Large intestine (tissue), 3 donors: Measurements from ENCODE around the gene SHLD2. TPM values are rescaled to one million over a fixed set of nuclear protein-coding genes. Genes with fewer than 3 reads are reported as not detected.
"Not testable (repeated sequence)": the region's sequence is repeated elsewhere in the genome, so short reads cannot be mapped to it uniquely, and the experiment has no call there.

Experiments
- DNase-seq, 2 donors: peaks; one replicate each; pipeline versions ENCODE4 v3.0.0 to v3.0.0-alpha.2; 2013
- H3K27ac ChIP-seq: one replicate; pipeline ENCODE4 v1.5.1; 2013; ENCODE audit warnings: low read length
- H3K27me3 ChIP-seq: 2 replicates; pipeline ENCODE4 v1.6.1; 2013; ENCODE audit warnings: low read length; ENCODE audit not compliant: control insufficient read depth, insufficient read depth
- H3K36me3 ChIP-seq: 2 replicates; pipeline ENCODE4 v1.6.1; 2013; ENCODE audit warnings: low read length; ENCODE audit not compliant: control insufficient read depth, insufficient read depth
- H3K4me1 ChIP-seq: one replicate; pipeline ENCODE4 v1.6.1; 2013; ENCODE audit warnings: low read length; ENCODE audit not compliant: control insufficient read depth, insufficient read depth
- H3K4me3 ChIP-seq: one replicate; pipeline ENCODE4 v1.5.1; 2013; ENCODE audit warnings: low read length
- H3K9me3 ChIP-seq: one replicate; pipeline ENCODE4 v1.6.1; 2013; ENCODE audit warnings: mild to moderate bottlenecking, low read depth, low read length, moderate library complexity; ENCODE audit not compliant: control insufficient read depth
- WGBS: methylation state at CpG from one replicate; pipeline ENCODE4 v1.1.5; 2013; ENCODE audit warnings: low lambda C conversion rate; ENCODE audit not compliant: insufficient coverage; 5-methylcytosine and 5-hydroxymethylcytosine counted together
- polyA plus RNA-seq: library from polyadenylated mRNA; unstranded; fragments of 120-200 nt; gene quantifications from one replicate; pipeline ENCODE4 v1.2.1, GENCODE V29; 2013

SHLD2 gene
- polyA plus RNA-seq, 1 donor, result 35.9 TPM

DNA sequence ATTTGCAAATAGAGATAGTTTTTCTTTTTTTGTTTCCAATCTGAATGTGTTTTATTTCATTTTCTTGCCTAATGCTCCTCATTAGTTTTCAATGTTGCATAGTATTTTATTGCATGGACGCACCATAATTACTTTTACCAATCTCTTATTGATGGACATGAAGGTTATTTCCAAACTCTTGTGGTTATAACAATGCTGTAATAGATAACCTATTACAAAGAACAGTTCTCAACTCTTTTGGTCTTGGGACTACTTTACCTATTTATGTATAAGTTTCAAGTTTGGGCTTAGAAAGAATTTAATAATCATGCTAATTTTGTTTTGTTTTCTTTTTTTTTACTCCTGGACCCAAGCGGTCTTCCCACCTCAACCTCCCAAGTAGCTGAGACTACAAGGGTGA lies 7.0 kb downstream of the SHLD2 start:
- 67% methylated on average over 1 of the region's 2 CpGs for WGBS
- H3K36me3 ChIP-seq, result peaks cover 6% of the 10 kb centered on the region

DNA sequence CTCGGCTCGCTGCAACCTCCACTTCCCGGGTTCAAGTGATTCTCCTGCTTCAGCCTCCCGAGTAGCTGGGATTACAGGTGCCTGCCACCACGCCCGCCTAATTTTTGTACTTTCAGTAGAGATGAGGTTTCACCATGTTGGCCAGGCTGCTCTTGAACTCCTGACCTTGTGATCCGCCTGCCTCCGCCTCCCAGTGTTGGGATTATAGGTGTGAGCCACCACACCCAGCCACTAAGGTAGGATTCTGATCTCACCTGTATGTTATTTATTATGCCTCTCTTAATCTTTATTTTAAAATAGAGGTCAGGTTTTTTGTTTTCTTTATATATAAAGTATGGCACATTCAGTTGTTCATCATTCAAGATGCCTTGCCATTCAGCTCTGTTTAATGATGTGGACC lies 9.7 kb downstream of the SHLD2 start:
- 80% methylated on average over 1 of the region's 8 CpGs for WGBS
- Histone ChIP-seq H3K4me1 (peaks cover 20% of the 10 kb centered on the region), H3K27ac (peak overlapping the region; percentile 82)
- not testable (repeated sequence) for H3K36me3 ChIP-seq, H3K4me3 ChIP-seq, H3K9me3 ChIP-seq, H3K27me3 ChIP-seq
- peak in 1 of 2 donors; percentile 30 for DNase-seq

More for the DNA sequence above, 7.0 kb downstream of the SHLD2 start:
- Histone ChIP-seq H3K4me3 (no peak overlapping the region), H3K27ac (no peak overlapping the region), H3K9me3 (no peaks in the 10 kb centered on the region), H3K27me3 (no peaks in the 10 kb centered on the region), H3K4me1 (peaks cover 16% of the 10 kb centered on the region)
- DNase-seq, result no peak

DNA sequence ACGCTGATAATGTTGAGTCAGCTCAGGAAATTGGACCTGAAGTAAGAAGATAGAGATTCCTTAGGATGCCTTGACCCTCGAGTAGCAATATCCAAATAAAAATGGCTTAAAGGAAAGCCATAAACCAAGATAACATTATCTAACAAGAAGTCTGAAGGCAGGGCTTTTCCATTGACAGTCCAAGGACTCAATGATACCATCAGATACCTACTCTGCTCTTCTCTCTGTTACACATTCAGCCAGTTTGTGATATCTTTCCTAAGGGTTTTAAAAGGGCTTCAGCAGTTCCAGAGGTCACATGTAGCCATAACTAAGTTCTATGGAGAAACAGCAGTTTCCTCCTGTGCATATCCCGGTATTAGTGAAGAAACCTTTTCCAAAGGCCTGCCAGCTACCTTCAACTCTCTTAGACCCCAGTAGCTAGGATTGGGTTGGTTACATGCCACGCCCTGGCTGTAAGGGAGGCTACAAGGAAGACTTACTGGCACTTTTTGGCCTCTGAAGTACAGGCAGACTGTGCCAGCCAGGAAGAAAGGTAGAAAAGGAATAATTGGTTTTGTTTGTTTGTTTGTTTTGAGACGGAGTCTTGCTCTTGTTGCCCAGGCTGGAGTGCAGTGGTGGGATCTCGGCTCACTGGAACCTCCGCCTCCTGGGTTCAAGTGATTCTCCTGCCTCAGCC lies 10.6 kb downstream of the SHLD2 start:
- peak; percentile 68 to 89 for DNase-seq
- Histone ChIP-seq H3K4me1 (peaks cover 20% of the 10 kb centered on the region), H3K36me3 (peaks cover 6% of the 10 kb centered on the region), H3K27ac (peak overlapping the region; percentile 82), H3K4me3 (no peak overlapping the region), H3K27me3 (no peaks in the 10 kb centered on the region), H3K9me3 (no peaks in the 10 kb centered on the region)
- WGBS, result 20% methylated on average over 1 of the region's 7 CpGs

DNA sequence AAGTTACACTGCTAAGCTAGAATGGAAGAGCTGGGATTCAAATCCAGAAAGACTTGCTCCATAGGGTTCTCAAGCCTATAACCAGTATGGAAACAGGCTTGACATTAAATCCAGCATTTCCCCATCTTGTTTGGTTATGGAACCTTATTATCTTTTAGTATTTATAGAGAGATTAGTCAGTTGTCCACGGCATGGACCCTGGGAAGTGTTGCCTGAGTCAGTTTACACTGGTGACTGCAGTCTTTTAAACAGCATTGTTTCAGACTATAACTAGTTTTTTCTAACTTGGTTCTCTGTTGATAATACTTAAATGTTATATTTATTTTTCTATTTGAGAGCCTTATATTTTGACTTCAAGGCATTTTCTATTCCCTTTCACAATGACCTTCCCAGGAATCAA lies 23.1 kb downstream of the SHLD2 start:
- not testable (repeated sequence) for H3K27me3 ChIP-seq, H3K4me3 ChIP-seq, DNase-seq, H3K36me3 ChIP-seq, H3K4me1 ChIP-seq, H3K9me3 ChIP-seq, H3K27ac ChIP-seq
- no CpG with 5 or more reads among the region's 1 CpG for WGBS

DNA sequence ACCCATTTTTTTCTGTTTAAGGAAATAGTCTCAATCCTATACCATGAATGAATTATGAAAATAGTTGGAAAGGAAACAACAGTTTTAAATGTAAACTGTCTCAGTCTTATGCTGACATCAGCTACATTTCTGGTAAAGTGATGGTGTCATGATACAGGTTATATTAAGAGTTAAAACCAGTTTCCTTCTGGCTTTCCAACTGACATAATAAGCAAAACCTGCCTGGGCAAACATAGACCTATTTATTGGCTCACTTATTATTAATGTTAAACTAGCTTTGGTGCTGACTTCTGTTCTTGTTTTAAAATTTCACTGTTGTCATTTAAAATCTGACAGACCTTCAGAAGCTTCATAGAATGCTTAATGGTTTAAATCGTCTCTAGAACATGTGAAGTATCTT lies 24.0 kb downstream of the SHLD2 start:
- H3K4me3 ChIP-seq, DNase-seq, H3K27ac ChIP-seq, H3K4me1 ChIP-seq, H3K27me3 ChIP-seq, H3K9me3 ChIP-seq, H3K36me3 ChIP-seq: not testable (repeated sequence)
- WGBS, result no CpG with 5 or more reads among the region's 1 CpG

DNA sequence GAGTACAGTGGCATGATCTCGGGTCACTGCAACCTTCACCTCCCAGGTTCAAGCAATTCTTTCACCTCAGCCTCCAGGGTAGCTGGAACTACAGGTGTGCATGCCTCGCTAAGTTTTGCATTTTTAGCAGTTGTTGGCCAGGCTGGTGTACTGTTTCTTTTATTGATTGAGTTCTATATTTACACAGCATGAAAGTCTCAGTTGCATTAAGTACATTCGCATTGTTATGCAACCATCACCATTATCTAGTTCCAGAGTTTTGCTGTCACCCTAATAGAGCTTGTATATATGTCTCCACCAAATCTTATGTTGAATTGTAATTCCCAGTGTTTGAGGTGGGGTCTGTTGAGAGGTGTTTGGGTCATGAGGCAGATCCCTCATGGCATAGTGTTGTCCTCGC lies 28.3 kb downstream of the SHLD2 start:
- H3K9me3 ChIP-seq, H3K4me3 ChIP-seq, H3K4me1 ChIP-seq, DNase-seq, H3K36me3 ChIP-seq, H3K27ac ChIP-seq, H3K27me3 ChIP-seq: not testable (repeated sequence)
- no CpG with 5 or more reads among the region's 4 CpGs for WGBS

DNA sequence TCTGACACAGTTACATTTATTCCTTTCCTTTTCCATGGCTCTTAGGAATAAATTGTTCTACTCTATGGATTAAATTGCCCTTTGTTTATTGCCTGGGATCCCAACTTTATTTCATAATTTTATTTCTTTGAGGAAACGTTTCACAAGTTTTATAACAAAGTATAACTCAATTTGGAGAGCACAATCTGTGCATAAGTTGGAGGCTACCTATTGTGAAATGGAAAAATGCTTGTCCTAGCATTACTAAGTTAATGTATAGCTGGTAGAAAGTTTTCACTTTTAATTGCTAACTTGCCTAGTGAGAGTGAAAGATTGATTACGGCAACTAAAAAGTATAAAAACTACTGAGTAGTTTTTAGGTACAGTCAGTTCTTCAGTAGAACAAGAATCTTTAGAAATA lies 32.0 kb downstream of the SHLD2 start:
- H3K36me3 ChIP-seq, H3K4me1 ChIP-seq, DNase-seq, H3K27ac ChIP-seq, H3K27me3 ChIP-seq, H3K4me3 ChIP-seq, H3K9me3 ChIP-seq: not testable (repeated sequence)
- no CpG with 5 or more reads among the region's 2 CpGs for WGBS

DNA sequence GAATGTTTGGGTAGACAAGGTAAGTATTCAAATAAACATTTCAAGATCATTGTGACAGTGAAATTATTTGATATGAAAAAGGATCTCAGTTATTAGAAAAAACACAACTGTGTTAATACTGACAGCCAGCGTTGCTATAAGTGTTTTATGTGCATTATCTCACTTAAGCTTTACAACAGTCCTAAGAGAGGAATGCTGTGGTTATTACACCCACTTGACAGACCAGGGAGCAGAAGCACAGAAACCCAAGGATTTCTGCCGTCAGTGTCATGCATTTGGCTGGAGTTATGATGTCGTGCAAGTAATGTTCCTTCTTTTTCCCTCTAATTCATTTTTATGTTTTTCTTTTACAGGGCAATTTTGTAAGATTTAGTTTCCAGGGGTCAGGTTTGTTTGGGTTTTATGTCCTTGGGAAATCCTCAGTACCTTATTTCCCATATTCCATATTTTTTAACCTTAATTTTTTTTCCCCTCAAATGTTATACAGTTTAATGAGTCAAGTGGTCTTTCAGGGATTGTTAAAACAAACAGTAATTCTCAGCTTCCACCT lies 32.7 kb downstream of the SHLD2 start:
- not testable (repeated sequence) for DNase-seq, H3K4me1 ChIP-seq, H3K27me3 ChIP-seq, H3K36me3 ChIP-seq, H3K4me3 ChIP-seq, H3K9me3 ChIP-seq, H3K27ac ChIP-seq
- WGBS, result no CpG with 5 or more reads among the region's 3 CpGs

DNA sequence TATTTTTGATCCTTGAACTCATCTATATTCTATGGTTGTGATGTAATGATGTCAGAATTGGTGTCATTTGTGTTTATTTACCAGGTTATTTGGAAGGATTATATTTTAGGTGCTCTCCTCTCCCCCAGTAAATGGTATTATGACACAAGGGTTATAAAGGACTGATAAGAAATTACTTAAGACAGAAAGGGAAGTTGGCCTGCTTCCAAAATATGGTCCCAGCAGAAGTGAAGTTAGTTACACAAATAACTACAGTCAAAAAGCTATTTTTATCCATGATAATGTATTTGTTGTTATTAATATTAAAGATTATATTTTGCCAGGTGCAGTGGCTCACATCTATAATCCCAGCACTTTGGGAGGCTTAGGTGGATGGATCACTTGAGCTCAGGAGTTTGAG lies 37.2 kb downstream of the SHLD2 start:
- H3K9me3 ChIP-seq, H3K27ac ChIP-seq, H3K4me3 ChIP-seq, H3K36me3 ChIP-seq, H3K27me3 ChIP-seq, H3K4me1 ChIP-seq: not testable (repeated sequence)
- DNase-seq, result peak in 1 of 2 donors; percentile 25

DNA sequence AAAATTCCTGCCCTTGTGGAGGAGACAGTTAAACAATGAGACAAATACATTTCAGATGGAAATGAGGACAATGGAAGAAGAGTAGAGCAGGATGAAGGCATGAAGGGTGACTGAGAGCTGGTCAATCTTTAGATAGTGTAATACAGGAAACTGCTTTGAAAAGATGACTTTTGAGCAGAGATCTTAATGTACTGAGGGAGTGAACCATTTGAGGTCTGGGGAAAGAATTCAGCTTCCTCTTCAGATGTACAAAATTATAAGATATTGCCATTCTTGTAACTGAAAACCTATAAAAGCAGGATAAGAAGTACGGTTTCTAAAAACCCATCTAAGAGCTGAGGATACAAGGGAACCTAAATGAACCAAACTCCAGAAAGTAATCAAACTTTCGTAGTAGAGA lies 38.9 kb downstream of the SHLD2 start:
- H3K27ac ChIP-seq, H3K4me1 ChIP-seq, DNase-seq, H3K9me3 ChIP-seq, H3K36me3 ChIP-seq, H3K4me3 ChIP-seq, H3K27me3 ChIP-seq: not testable (repeated sequence)
- no CpG with 5 or more reads among the region's 2 CpGs for WGBS

DNA sequence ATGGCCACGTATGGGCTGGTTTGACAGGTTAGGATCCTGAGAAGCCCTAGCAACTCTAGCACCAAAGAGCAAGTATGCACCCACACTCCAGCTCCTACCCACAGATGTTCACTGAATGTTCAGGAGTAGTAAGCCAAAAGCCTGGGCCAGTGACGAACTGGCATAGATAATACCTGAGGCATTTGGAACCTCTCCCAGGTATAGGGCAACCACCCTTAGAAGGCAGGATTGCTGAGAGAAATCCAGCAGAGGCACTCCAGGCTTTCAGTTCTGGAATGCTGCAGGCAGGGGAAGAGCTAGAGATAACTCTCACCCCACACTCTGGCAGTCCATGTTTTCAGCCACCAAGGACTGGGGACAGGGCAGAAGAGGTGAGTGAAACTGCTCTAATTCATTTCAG lies 39.4 kb downstream of the SHLD2 start:
- not testable (repeated sequence) for H3K36me3 ChIP-seq, H3K27ac ChIP-seq, H3K9me3 ChIP-seq, DNase-seq, H3K4me1 ChIP-seq, H3K4me3 ChIP-seq, H3K27me3 ChIP-seq
- no CpG with 5 or more reads among the region's 2 CpGs for WGBS
